GM18505 (cell line): ENCODE results near the gene LMO4.

Experiments used
- ATAC-seq: cut with Tn5 transposase; IDR thresholded peaks from one replicate; pipeline ENCODE4 v1.9.1; 2021; ENCODE audit not compliant: unreplicated experiment
- POLR2A ChIP-seq: IDR thresholded peaks from 4 replicates; pipeline ENCODE4 v1.6.1; 2011; ENCODE audit warnings: borderline replicate concordance; ENCODE audit not compliant: insufficient read depth, insufficient read length; ENCODE audit errors: extremely low read depth

Gene LMO4, protein sequence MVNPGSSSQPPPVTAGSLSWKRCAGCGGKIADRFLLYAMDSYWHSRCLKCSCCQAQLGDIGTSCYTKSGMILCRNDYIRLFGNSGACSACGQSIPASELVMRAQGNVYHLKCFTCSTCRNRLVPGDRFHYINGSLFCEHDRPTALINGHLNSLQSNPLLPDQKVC

DNA sequence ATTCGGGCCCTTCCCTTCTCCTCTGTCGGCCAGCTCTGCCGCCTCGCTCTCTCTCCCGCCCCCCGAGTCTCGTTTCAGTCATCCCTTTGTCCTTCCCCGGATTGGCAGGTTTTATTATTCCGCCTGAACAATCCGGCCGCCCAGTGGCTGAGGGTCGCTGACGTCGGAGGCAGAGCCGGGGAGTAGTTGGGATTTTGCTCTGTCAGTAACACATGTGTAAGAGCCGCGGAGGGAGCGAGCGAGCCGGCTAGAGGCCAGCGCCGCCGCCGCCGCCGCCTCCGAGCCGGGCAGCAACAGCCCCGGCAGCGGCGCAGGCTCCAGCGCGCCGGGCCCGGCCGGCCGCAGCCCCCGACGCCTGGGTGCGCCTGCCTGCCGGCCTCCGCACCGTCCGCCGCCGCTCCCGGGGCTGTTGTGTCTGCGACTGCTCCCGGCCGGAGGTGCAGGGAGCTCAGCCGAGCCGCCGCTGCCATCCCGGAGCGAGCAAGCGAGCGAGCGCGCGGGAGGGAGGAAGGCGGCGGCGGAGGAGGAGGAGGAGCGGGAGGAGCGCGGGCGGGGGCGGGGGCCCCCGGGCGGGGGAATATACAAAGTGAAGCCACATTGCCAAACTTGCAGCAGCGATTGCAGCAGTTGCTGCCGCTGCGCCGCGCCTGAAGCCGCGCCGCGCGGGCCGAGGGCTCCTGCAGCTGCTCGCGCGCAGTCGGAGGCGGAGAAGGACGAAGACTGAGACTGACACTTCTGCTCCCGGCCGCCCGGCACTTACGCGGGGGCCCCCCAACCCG is at the start of gene LMO4:
Gene LMO4, plus strand, starts transcription at position 609 of the 779 bp plus-strand sequence. CDS start 3,136 bp downstream, outside the sequence.
- peak; percentile 82 for ATAC-seq
- peak; percentile 84 for TF ChIP-seq POLR2A

DNA sequence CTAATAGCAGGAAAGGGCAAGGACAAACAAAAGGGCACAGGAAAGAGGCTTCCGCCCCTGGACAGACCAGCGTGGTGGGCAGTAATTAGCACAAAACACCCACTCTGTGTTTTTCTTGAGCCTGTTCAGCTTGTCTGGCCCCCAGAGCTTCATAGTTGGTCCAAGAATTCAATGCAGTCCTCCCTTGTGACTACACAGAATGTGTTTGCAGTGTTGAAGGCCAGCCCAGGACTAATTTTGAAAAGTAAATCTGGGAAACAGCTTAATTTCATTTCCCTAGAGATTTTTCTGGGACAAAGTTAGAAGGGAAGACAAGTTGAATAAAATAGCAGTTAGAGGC is 49.2 kb upstream of the LMO4 start:
- TF ChIP-seq POLR2A: no peak
- ATAC-seq: no peak

DNA sequence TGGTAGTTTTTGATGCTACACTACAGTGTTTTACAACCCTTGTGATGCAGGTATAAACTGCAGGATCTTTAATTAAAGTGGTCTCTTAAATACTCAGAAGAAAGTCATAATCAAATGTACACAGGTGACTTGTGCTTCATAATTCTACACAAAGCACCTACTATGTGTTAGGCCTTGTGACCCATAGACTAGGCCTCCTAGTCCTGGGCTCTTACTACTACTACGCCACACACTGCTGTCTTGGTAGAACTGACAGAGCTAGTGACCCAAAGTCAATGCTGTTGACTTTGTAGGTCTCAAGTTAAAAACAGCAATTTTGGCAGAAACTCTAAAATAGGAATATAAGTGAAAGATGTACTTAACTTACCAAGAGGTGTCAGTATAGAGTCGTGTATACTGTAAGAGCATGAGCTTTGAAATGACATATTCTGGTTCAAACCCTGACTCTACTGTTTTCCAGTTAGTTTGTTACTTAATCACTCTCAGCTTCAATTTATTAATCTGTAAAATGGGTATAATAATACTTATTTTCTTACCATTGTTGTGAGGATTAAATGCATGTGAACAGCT is 48.6 kb upstream of the LMO4 start:
- TF ChIP-seq POLR2A: no peak
- ATAC-seq: no peak

DNA sequence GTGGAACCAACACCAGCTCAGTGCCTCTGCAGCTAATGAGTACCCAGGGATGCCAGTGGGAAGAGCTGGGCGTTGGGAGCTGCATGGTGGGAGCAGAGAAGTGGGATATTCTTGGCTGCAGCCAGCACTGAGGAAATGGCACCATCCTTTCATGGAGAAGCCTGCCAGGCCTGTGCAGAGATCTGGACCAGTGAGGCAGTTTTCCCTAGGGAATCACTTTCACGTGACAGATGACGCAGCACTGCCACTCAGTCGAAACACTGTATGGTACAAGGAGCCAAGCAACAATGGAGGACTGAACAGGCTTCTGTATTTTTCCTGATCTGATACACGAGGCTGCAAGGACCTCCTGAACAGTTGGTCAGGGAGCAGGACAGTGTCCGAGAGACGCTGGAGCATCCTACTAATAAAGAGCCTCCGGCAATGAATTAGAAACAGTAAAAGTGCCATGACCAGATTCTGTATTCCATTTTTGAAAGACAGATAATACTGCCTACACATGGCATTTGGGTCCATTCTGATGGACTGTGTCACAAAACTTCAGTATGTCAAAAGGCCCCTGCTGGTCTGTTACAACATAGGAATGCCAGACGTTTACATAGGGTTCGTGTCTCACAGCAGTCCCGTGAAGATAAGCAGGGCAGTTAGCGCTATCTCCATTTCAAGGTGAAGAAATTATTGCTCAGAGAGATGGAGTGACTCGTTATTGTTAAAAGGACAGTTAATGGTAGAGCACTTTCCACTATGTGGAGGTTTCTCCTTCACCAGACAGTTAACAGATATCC is 44.0 kb upstream of the LMO4 start:
- no peak for ATAC-seq
- TF ChIP-seq POLR2A: no peak

DNA sequence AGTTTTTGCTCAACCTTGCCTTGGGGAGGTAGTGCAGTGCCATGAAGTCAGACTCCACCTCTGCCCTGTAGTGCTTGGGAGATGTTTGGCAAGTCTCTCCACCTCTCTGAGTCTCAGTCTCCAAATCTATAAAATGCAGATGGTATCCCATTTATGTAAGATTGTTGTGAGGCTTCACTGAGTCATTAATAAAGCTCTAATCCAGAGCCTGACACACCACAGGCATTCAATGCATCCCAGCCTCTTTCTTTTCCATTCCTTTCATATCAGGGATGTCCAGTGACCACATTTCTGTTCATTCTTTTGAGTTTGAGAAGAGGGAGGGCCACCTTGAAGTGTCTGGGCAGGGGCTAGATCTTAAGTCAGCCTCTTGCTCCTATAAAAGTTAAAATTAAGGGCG is 37.6 kb upstream of the LMO4 start:
- ATAC-seq: no peak
- TF ChIP-seq POLR2A: no peak

DNA sequence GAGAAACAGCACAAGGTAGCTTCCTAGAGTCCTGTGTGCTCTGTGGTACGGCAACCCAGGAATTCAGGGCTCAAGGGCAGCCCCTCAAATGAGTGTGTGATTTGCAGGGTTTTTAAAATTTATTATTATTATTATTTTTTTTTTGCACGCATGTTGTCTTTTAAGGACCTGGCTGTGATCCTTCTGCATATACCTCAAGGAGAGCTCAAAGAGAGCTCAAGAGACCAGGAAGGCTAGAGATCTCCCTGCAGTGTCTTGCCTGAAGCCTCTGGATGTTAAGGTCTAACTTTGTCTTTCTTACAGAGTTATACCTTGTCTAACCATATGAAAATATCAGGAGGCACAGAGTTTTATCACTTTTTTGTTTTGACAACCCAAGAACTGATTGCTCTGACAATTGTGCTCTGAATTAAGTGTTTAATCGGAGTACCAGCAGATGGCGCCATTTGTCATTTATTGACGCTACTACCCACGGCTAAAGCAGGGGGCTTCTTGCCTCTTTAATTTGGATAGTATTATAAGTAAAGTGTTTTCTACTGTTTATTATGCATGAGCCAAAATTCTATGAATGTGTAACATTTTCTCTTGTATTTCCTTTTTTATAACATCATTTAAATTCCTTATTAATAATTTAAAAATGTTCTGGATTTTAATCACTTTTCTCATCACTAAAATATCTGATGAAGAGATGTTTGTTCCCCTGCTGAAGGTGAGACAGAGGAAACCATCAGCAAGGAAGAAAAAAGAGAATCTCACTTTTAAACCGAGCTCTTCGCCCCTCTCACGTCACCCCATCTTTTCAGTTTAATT is 35.8 kb upstream of the LMO4 start:
- TF ChIP-seq POLR2A: no peak
- ATAC-seq: no peak

DNA sequence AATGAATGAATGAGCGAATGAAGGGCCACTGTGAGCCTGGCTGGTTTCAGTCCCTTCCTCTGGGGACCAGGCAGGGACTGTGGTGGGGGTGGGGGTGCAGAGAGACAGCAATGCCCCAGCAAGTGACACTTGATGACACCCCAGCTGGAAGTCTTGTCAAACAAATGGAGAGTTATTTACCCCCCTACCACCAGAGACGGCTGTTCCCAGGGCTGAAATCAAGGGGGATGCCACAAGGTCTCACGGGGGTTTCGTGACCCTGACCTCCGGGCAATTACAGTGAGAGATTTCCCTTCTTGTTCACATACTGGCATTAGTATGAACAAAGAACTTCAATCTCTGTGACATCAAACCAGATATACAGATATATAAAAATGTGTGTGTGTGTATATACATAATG is 34.0 kb upstream of the LMO4 start:
- no peak for TF ChIP-seq POLR2A
- no peak for ATAC-seq

DNA sequence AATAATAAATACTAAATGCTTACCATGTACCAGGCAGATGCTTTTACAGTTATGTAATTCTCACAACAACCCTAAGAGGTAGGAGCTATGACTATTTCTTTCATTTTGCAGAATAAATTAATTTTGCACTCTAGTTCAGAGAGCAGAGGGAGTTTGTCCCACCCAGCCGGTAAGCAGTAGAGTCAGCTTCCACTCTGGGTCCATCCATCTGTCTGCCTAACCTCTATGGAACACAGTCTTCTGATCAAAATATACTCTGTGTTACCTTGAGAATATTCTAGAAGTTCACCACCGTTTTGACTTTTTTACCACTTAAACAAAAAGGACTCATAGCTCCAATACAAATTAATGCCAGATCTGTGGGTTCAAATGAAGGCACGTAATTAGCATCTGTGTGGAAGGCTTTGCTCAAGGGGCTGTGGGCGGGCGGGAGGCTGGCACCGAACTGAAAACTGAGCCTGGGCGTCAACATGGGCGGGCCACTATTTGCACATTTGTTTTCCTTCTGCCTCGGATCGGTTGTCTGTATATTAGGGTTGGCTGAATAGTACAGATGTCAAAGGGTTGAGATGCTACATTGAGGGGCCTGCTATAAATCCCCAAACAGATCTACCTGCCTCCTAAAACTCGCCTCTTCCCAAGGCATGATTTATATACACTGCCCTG is 33.1 kb upstream of the LMO4 start:
- no peak for ATAC-seq
- no peak for TF ChIP-seq POLR2A

DNA sequence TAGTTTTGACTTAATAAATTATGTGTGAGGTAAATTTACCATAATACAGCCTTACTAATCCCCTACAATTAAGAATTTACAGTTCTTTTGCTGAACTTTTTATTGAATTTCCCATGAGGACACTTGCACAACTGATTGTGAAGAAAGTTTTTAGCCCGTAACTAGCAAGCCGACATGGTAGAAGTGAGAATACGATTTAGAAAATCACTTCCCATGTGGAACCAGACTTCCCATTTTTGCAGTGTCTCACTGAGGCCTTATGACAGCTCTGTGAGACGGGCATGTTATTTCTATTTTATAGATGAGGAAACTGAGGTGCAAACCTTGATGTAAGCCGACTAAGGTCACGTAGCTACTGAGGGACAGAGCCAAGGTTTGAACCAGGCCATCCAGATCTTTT is 32.5 kb upstream of the LMO4 start:
- ATAC-seq: no peak
- TF ChIP-seq POLR2A: no peak

DNA sequence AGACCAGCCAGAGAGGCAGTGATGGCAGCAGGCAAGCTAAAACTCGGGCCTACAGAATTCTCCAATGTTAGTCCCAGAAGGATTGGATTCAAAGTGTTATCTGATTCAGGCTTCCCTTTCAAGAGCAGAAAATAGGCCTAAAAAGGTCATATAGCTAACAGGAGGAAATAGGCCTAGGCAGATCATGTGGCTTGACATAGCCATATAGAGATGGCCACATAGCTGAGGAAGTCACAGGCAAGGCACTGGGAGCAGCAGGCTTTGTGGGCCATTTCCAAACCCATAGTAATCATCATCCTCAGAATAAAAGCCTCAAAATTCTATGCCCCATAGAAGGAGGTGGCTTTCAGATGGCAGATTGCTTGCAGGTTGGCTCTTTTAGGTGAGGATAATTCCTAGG is 29.0 kb upstream of the LMO4 start:
- ATAC-seq: no peak
- no peak for TF ChIP-seq POLR2A

DNA sequence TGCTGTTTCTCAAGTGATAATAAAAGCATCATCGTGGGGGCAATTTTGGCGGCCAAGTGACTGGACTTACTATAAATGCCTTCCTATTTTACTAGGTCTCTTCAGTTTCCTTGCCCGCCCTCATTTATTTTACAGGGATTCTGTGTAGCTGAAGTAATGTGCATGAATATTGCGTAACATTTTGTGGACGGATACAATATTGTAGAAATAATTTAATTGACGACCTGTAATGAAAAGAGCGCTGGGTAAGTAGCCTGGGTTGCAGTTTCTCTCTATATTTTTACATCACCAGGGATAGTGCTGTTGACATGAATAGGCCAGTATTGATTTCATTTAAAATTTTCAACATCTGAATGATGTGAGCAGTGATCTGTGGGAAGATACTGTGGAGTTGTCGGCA is 28.1 kb upstream of the LMO4 start:
- TF ChIP-seq POLR2A: no peak
- no peak for ATAC-seq

DNA sequence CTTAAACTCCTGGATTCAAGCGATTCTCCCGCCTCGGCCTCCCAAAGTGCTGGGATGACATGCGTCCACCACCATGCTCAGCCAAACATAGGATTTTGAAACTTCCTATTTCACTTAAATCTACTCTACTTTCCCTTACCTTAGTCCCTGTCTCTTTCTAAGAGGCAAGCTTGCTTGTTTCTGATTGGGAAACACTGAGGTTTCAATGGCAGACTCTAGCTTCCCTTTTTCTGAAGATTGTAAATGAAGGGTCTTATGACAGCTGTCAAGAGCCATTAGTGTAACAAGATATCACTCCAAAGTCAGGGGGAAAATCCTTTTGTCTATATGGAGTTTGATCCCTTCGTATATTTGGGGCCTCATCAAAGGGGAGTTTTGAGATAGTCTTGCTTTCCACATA is 23.5 kb upstream of the LMO4 start:
- no peak for ATAC-seq
- no peak for TF ChIP-seq POLR2A
